HG03565 (cell line): ENCODE measurements around the gene EML2.
"Not testable (repeated sequence)": the region's sequence is repeated elsewhere in the genome, so short reads cannot be mapped to it uniquely, and the experiment has no call there.

Experiments used
- ATAC-seq: cut with Tn5 transposase; IDR thresholded peaks from one replicate; pipeline ENCODE4 v1.9.1; 2021; ENCODE audit warnings: mild to moderate bottlenecking, moderate library complexity; ENCODE audit not compliant: unreplicated experiment

Gene EML2

DNA sequence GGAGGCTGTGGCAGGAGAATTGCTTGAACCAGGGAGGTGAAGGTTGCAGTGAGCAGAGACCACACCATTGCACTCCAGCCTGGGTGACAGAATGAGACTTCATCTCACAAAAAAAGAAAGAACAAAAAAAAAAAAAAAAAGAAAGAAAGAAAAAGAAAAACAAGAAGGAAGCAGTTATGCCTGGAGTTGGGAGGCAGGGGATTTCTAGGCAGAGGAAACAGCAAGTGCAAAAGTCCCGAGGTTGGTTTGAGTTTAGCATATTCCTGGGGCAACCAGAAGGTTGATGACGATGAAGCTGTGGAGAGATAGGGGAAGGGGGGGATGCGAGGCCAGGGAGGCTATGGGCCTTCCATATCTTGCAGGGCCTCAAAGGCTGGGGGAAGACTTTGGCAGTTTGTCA, 11.5 kb upstream of the EML2 start:
- ATAC-seq = no peak

- ATAC-seq = no peak
Measured at GRCh38 chr19:45646345-45646698, 7.1 kb upstream of the EML2 start.

DNA sequence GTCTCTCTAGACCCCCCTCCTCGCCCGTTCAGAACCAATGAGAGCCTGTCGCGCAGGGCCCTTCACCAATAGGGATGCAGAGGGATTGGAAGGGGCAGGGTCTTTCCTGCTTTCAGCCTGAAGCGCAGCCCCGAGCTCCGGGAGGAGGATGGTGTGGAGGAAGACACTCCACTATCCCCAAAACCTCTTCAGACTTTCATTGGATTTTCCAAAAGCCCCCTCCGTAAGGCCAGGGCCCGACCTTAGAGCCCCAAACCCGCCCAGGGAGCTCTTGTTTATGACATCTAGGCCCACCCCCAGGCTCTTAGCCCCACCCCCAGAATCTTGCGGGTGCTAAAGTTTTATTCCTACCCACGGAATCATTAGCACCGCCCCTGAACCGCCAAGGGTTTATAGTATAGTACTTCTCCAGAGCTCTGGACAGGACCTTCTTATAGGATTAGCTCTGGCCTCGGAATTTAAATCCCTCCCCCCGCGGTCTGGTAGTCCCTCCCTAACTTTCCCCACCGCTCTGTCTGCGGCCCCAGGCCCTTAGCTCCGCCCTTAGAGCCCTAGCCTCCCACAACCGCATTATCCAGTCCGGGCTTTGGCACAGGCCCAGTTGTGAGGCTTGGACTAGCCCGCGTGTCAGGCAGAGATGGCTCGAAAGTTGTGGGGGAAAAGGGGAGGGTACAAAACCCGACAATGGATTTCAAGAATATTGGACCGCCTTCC, 6.6 kb upstream of the EML2 start:
- ATAC-seq = no peak

- no peak for ATAC-seq
Measured at GRCh38 chr19:45645068-45645630, 6.0 kb upstream of the EML2 start.

GRCh38 chr19:45643927-45644771, 5.0 kb upstream of the EML2 start:
- ATAC-seq = no peak

GRCh38 chr19:45643024-45643926, 4.1 kb upstream of the EML2 start:
- ATAC-seq = no peak

GRCh38 chr19:45641274-45642105, 2.3 kb upstream of the EML2 start:
- peak; percentile 25 for ATAC-seq

GRCh38 chr19:45640849-45641273, 1.7 kb upstream of the EML2 start:
- no peak for ATAC-seq

- ATAC-seq = no peak
Measured at GRCh38 chr19:45637890-45638667, 1.1 kb downstream of the EML2 start.

GRCh38 chr19:45636902-45637301, 2.3 kb downstream of the EML2 start:
- no peak for ATAC-seq

GRCh38 chr19:45636275-45636674, 2.9 kb downstream of the EML2 start:
- ATAC-seq = no peak

GRCh38 chr19:45632468-45633196, 6.6 kb downstream of the EML2 start:
- ATAC-seq = no peak

- ATAC-seq = no peak
Measured at GRCh38 chr19:45630463-45630862, 8.7 kb downstream of the EML2 start.

GRCh38 chr19:45629704-45630103, 9.5 kb downstream of the EML2 start:
- ATAC-seq = no peak

DNA sequence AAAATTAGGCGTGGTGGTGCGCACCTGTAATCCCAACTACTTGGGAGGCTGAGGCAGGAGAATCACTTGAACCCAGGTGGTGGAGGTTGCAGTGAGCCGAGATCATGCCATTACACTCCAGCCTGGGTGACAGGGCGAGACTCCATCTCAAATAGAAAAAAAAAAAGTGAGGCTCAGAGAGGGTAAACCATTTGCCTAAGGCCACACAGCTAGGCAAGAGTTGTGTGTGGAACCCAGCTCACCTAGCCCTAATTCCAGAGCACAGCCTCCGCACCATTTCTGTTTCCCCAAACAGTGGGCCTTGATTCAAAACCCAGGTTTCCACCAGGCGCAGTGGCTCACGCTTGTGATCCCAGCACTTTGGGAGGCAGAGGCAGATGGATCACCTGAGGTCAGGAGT, 11.0 kb downstream of the EML2 start:
- ATAC-seq = not testable (repeated sequence)

- ATAC-seq = no peak
Measured at GRCh38 chr19:45623984-45624383, 15.2 kb downstream of the EML2 start.

GRCh38 chr19:45621976-45622503, 17.2 kb downstream of the EML2 start:
- ATAC-seq = no peak

DNA sequence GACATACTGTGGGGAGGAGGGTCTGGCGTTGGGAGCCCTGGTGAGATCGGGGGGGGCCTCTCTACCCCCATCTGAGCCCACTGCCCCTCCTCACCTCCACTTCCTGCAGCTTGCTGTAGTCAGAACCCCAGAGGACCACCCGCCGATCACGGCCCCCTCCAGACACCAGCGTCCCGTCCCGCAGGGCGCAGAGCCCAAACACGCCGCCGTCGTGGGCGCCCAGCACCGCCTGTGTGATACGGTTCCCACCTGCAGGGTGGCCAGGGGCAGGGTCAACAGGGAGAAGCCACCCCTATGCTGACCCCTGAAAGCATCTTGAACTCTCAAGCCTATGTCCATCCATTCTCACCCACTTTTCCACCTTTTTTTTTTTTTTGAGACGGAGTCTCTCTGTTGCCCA, 17.8 kb downstream of the EML2 start:
- ATAC-seq = no peak

DNA sequence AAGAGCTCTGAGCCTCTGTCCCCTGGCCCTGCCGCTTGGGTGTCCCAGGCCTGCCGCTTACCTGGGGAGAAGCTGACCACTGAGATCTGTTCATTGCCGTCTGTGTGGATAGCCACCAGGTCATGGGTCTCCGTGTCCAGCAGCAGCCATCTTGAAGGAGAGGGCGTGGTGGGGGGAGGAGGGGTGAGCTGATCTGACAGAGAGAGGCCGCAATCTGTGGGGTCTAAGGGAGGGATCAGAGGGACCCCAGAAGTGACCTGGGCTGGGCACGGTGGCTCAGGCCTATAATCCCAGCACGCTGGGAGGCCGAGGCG, 22.5 kb downstream of the EML2 start:
- ATAC-seq = no peak
